ENCODE results near the gene ANKS6. TPM values are rescaled to one million over a fixed set of nuclear protein-coding genes. Genes with fewer than 3 reads are reported as not detected.
"Not testable (repeated sequence)": the region's sequence is repeated elsewhere in the genome, so short reads cannot be mapped to it uniquely, and the experiment has no call there.

ANKS6 gene
- total RNA-seq, 1 donor from 2014 or later, result 23.8 TPM

GRCh38 chr9:98686961-98687855 lies 109.1 kb downstream of the ANKS6 start:
- H3K4me3 ChIP-seq (ENCODE audit: low read depth, low read length), result no peak overlapping the region
- no peak for DNase-seq (ENCODE audit: low read depth)
- TF ChIP-seq, protein P1, sequence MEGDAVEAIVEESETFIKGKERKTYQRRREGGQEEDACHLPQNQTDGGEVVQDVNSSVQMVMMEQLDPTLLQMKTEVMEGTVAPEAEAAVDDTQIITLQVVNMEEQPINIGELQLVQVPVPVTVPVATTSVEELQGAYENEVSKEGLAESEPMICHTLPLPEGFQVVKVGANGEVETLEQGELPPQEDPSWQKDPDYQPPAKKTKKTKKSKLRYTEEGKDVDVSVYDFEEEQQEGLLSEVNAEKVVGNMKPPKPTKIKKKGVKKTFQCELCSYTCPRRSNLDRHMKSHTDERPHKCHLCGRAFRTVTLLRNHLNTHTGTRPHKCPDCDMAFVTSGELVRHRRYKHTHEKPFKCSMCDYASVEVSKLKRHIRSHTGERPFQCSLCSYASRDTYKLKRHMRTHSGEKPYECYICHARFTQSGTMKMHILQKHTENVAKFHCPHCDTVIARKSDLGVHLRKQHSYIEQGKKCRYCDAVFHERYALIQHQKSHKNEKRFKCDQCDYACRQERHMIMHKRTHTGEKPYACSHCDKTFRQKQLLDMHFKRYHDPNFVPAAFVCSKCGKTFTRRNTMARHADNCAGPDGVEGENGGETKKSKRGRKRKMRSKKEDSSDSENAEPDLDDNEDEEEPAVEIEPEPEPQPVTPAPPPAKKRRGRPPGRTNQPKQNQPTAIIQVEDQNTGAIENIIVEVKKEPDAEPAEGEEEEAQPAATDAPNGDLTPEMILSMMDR (conservative IDR thresholded peaks at IDR 0.05; ENCODE audit: low read depth, low read length), result no peak

DNA sequence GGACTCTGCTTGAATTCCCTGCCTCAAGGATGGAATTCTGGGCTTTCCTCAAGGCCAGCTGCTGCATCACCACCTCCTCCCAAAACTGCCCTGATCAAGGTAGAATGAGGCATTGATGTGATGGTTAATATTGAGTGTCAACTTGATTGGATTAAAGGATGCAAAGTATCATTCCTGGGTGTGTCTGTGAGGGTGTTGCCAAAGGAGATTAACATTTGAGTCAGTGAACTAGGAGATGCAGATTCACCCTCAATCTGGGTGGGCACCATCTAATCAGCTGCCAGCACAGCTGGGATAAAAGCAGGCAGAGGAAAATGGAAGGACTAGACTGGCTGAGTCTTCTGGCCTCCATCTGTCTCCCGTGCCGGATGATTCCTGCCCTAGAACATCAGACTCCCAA lies 111.5 kb downstream of the ANKS6 start:
- DNase-seq (ENCODE audit: low read depth); H3K4me3 ChIP-seq (ENCODE audit: low read depth, low read length): not testable (repeated sequence)

Other genes with a start within 250 kb of the ANKS6 start
- 0.51 and 0.75 TPM in 2 replicates for gene GABBR2, start 87.6 kb downstream of the ANKS6 start, total RNA-seq
- 8.8 and 19.5 TPM in 2 replicates for gene GALNT12, start 11.1 kb upstream of the ANKS6 start, total RNA-seq
- 0.06 and 0.22 TPM in 2 replicates for gene COL15A1, start 147.4 kb upstream of the ANKS6 start, total RNA-seq